IPS-NIHi11 (cell line): ENCODE results near the gene FEM1A.
A peak's percentile ranks its signal among the peaks of the same experiment; 100 is the strongest.
"Not testable (repeated sequence)": the region's sequence is repeated elsewhere in the genome, so short reads cannot be mapped to it uniquely, and the experiment has no call there.

Source experiments
- DNase-seq: peaks from one replicate; pipeline ENCODE4 v3.0.0; 2012; ENCODE audit warnings: mixed read lengths, low spot score

FEM1A gene

DNA sequence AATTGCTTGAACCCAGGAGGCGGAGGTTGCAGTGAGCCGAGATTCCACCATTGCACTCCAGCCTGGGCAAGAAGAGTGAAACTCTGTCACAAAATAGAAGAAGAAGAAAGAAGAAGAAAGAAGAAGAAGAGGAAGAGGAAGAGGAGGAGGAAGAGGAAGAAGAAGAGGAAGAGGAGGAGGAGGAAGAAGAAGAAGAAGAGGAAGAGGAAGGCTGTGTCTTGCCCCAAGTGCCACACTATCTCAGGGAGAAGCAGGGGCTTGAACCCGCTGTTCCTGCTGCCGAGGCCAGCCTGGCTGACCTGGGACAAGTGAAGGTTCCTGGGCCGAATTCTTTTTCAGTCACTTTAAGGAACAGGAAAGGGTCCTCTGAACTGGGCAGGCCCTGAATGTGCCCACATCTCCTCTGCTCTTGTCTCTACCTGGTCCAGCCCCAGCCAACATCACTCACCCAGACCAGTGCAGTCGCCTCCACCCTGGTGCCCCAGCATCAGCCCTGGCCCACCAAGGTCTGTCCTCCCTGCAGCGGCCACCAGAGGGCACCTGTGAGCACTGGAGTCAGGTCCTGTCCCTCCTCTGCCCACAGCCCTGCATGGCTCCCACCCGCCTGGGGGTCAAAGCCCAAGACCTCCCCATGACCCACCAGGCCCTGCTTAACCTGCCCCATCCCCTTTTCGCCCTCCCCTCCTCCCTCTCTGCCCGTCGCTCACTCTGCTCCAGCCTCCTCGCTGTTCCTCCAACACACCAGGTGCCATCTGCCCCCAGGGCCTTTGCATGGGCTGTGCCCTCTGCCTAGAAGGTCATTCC lies 20.0 kb downstream of the FEM1A start:
- DNase-seq, result peak; percentile 81

DNA sequence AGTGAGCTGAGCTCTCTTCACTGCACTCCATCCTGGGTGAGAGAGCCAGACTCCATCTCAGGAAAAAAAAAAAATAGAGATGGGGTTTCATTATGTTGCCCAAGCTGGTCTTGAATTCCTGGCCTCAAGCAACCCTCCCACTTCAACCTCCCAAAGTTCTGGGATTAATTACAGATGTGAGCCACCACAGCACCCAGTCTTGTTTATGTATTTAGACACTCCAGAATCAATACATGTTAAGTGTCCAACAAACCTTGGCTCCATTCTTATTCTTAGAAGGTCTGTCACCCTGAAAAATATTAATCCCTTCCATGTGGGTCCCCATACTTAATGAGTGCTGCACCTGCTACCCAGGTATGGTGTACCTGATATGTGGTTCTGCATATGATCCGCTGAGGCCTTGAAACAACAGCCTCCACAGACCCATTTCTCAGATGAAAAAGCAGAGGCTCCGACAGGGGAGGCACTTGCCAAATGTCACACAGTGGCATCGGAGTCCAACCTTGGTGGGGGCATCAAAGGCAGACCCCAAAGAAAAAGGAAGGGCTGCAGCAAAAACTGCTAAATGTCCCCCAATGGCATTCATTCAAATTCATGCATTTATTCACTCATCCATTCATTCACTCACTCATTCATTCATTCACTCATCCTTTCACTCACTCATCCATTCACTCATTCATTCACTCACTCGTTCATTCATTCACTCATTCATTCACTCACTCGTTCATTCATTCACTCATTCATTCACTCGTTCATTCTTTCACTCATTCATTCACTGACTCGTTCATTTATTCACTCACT lies 23.3 kb downstream of the FEM1A start:
- no peak for DNase-seq

DNA sequence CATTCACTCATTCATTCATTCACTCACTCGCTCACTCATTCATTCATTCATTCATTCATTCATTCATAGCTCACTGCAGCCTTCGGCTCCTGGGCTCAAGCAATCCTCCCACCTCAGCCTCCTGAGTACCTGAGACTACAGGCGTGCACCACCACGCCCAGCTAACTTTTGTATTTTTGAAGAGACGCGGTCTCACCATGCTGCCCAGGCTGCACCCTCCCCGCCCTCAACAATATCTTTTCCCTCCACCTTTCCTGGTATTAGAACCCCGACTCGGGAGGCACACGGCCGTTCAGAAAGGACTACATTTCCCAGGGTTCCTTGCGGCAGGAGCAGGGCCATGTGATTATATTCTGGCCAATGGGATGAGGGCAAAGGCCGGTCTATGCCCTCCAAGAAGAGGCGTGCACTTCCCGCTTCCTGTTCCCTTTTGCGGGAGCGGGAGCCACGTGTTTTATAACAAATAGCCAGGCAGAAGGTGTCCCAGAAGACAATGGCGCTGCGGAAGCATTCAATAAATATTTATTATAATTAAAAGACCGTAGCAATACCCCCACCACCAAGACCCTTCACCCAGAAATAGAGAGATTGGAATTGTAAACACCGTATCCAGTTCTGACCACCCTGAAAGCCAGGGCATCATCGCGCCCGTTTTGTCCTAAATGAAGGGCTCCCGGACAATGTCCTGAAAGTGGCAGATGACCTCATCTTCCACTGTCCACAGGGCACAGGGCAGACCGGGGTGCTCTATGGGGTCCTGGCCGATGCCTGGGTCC lies 24.1 kb downstream of the FEM1A start:
- peak; percentile 98 for DNase-seq

DNA sequence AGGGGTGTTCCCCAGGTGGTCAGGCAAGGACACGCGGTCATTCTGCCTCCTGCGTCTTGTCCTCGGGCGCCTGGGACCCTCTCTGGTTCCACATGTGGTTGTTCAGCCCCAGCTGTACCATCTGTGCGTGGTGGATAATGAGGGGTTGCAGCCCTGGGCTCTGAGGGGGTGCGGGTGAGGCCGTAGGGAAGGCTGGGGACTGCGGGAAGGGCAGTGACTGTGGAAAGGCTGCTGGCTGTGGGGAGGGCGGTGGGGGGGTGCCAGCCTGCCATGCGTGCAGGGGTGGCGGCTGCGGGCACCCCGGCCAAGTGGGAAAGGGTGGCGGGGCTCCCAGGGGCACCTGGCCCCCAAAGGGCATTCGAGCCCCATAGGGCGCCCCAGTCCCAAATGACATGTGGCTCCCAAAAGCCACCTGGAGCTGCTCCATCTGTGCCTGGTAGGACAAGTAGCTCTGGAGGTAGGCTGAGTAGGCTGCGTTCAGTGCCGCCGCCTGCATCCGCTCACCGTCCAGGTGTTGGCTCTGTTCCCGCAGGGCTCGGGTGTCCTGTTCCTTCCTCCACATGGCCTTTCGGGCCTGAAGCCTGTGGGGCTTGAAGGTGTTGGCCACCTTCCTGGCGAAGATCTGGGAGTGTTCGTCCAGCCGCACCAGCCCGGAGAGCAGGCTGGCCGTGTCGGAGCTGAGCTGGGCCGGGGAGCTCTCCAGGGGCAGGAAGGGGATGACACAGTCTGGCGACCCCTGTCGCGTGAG lies 24.8 kb downstream of the FEM1A start:
- no peak for DNase-seq

DNA sequence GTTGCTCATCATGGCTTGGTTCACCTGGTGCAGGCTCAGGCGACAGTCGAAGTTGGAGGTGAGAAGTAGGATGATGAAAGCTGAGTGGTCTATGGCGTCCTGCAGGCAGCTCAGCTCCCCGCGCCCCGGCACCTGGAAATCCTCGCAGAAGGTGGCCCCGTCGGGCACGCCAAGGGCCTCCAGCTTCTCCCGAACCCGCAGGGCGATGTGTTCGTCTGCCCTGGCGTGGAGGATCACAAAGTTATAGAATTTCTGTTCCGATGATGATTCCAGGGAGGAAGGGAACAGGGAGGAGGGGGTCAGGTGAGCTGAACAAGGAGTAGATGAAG lies 25.4 kb downstream of the FEM1A start:
- no peak for DNase-seq

DNA sequence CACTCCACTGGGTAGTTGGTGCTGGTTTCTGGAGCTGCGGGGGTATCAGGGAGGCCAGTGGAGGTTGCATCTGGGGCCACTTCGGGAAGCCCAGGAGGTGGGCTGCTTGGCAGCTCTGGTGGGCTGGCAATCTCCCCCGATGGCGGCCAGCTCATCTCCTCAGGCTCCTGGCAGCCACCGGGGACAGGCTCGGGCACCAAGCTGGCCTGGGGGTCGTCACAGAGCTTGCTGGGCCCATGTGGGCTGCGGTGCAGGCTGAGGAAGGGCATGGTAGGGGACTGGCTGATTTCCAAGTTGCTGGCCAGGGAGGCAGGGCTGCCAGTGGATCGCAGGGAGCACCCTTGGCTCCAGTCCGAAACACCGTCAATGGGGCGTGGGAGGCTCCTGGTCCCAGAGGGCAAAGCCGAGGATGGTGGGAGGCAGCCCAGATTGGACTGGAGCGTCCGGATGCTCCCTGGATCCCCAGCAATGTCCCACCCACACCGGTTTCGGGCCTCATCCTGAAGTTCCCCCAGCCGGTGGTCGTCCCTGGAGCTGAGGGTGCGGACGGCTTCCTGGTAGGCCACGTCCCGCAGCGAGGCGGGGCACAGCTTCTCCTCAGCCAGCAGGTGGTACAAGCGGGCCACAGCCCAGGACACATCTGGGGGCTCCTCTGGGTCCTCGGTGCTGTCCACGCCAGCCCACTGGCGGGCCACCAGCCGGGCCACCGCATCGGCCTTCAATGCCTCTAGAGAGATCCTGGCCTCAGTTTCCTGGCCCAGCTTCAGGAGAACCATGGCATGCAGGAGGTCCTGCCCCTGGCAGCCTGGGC lies 26.1 kb downstream of the FEM1A start:
- no peak for DNase-seq

DNA sequence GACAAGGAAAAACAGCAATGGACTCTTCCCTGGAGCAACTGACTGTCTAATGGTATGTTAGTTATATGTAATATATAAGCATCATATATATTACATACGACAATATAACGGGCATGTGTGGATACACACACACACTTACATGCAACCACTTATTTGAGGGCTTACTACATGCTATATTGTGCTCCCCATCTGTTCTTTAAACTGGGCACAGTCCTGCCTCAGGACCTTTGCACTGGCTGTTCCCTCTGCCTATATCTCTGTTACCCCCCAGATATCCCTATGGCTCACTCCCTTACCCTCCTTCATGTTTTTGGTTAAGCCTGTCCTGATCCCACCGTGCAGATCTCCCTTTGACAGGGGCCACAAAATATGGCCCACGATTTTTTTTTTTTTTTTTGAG lies 29.7 kb downstream of the FEM1A start:
- no peak for DNase-seq

DNA sequence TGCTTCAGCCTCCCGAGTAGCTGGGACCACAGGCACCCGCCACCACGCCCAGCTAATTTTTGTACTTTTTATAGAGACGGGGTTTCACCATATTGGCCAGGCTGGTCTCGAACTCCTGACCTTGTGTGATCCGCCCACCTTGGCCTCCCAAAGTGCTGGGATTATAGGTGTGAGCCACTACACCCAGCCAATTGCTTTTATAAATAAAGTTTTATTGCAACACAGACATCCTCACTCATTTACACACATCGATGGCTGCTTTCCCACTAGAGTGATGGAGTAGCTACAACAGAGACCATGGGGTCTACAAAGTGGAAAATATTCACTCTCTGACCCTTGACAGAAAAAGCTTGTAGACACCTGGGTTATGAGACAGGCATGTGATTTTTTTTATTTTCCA lies 30.8 kb downstream of the FEM1A start:
- DNase-seq, result not testable (repeated sequence)

DNA sequence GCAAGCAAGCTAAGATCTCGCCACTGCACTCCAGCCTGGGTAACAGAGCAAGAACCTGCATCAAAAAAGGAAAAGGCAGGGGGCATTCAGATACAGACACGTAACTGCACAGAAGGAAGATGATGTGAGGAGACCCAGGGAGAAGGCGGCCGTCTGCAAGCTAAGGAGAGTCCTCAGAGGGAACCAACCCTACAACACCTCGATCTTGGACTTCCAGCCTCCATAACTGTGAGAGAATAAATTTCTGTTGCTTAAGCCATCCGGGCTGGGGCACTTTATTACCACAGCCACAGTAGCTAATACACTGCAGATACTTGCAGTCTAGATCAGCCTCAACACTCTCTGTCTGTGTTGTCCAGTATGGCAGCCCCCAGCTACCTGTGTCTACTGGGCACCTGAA lies 32.0 kb downstream of the FEM1A start:
- DNase-seq, result no peak

DNA sequence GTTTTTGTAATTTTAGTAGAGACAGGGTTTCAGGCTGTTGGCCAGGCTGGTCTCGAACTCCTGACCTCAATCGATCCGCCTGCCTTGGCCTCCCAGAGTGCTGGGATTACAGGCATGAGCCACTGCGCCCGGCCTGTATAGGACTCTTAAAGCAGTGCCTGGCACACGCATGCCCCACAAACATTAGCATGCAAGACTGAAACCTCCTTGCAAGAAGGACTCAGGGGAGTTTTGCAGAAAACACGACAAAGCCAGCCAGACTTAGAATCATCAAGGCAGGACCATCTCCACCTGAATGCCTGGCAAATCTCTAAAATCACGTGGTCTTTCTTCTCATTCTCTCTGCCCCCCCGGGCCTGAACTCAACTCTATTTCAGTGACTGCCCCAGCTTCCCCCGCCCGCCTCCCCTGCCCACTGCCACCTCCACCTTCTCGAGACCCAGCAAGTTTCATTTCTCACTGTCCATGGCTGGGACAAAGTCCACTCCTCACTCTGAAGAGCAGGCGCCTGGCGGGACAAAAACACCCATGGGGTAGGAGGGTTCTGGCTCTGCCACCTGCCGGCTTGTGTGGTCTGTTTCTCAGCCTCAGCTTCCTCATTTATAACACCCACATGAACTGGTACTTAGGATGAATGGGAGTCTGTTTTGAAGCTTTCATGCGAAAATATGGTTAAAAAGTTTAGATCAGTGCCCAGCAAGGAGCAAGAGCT lies 37.6 kb downstream of the FEM1A start:
- no peak for DNase-seq

DNA sequence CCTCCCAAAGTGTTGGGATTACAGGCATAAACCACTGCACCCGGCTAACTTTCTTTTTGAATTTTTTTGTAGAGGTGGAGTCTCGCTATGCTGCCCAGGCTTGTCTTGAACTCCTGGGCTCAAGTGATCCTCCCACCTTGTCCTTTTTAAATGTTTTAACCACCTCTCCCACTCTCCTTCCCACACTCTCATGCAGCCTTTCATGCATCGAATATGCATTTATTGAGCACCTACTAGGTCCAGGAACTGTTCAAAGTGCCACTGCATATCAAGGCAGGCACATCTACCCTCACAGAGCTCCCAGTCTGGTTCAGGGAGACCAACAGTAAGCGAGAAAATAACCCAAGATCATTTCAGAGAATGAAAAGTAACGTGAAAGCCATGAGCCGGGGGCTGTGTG lies 38.8 kb downstream of the FEM1A start:
- DNase-seq, result no peak

DNA sequence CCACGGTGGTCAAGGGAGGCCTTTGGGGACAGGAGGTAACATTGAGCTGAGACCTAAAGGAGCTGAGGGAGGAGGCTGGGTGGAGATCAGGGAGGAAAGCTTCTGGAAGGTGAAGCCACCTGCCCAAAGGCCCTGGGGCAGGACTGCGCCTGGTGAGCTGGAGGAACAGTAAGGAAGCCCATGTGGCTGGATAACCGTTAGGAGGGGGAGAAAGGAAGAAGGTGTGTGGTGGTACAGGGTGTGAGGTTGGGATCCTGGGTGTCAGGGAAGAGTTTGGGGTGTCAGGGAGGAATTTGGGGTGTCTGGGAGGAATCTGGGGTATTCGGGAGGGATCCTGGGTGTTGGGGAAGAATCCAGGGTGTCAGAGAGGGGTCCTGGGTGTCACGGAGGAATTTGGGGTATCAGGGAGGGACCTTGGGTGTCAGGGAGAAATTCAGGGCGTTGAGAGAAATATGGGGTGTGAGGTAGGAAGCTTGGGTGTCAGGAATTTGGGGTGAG lies 39.3 kb downstream of the FEM1A start:
- no peak for DNase-seq

DNA sequence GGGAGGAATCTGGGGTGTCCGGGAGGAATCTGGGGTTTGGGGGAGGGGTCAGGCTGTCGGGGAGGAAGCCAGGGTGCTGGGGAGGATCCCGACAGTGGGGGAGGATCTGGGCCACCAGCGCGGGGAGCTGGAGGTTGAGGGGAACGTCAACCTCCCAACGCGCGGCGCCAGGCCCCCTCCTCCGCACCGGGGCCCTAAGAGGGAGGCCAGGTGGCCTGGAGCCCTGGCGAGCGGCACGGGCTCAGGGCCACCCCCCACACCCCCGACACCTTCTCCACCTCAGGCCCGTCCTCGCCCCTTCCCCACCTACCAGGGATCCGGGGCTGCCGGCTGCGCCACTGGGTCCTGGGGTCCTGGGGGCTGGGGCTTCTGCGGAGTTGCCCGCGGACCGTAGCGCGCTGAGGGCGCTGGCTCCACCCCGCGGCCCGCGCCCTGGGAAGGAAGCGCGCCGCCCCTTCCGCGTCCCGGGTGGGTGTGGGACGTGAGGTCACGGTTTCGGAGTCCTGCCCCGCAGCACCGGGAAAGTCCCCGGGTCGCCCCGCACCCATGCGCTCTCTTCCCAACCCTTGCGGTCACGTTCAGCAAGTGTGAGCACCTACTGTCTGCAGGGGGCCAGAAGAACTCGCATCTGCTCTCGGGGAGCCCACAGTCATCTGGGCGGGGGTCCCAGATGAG lies 39.9 kb downstream of the FEM1A start, which contains the start of gene TICAM1:
Gene TICAM1 (minus strand): TSS at position 409 of the 675 bp plus-strand sequence. CDS start 13,335 bp downstream, outside the sequence.
- peak; percentile 71 for DNase-seq

DNA sequence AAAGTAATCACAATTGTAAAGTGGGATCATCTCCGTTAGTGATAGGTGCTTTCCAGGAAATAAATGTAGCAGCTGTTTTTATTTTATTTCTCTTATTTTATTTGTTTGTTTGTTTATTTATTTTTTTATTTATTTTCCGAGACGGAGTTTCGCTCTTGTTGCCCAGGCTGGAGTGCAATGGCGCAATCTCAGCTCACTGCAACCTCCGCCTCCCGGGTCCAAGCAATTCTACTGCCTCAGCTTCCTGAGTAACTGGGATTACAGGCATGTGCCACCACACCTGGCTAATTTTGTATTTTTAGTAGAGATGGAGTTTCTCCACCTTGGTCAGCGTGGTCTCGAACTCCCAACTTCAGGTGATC lies 40.4 kb downstream of the FEM1A start:
- not testable (repeated sequence) for DNase-seq

DNA sequence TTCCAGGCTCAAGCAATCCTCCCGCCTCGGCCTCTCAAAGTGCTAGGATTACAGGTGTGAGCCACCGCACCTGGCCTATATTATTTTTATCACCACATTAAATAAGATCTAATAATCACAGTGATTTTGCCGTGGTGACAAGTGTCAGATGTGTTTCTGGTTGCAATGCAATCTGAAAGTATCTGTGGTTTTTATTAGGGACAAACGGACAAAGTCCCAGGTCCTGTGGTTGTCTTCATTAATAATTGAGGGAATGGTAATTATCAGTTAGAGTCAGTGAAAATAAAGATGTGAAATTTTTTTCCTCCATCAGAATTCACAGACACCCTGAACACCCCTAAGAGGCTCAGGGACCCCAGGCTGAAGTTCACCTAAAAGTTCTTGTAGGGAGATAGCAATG lies 41.2 kb downstream of the FEM1A start:
- DNase-seq, result no peak

DNA sequence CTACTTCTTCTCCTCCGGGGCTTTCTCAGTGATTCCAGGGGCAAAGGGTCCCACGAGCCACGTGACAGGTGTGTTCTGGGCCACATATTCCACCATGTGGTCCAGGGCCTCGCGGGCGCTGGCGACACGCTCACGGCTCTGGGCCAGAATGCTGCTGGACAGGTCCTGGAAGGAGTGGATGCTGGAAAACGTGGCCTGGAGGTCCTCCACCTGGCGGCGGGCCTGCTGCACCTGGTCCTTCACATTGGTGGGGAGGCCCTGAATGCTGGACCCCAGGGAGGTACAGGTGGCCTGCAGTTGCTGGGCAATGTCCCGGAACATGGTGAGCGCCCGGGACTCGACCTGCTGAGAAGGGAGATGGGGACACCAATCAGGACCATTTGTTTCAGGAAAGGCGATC lies 47.7 kb downstream of the FEM1A start:
- DNase-seq, result no peak

DNA sequence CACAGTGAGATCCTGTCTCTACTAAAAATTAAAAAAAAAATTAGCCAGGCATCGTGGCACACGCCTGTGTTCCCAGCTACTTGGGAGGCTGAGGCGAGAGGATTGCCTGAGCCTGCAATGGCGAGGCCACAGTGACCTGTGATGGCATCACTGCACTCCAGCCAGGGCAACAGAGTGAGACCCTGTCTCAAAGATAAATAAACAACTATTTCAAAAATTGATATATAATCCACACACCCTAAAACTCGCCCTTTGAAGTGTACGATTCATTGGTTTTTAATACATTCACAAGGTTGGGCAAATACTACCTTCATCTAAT lies 52.1 kb downstream of the FEM1A start:
- DNase-seq, result no peak

DNA sequence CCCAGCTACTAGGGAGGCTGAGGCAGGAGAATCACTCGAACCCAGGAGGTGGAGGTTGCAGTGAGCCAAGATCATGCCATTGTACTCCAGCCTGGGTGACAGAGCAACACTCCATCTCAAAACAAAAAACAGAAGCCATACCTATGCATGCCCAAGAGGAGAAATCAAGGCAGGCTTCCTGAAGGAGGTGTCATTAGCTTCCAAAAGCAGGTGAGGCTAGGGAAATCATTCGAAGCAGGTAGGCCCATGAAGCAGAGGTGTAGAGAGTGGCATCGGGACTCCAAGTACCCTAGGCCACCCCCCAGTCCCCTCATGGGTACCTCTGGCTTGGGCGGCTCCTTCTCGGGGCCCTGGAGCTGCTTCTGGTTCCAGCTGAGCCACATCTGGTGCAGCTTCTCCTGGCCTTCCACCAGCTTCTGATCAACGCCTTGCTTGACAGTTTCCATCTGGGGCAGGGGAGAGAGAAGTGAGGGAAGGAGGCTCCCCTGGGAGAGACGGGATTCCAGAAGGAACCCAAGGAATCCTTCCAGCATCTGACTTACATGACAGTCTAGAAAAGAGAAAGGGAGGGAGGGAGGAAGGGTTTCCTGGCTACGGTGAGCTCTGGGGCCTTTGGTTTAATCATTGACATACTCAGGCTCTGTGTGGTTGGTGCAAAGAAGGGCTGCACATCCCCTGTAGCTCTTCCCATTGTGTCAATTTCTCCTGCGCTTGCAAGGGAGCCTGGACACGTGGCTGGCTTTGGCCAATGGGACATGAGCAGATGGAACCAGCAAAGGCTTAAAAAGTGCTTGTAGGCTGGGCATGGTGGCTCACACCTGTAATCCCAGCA lies 53.0 kb downstream of the FEM1A start:
- DNase-seq, result no peak

DNA sequence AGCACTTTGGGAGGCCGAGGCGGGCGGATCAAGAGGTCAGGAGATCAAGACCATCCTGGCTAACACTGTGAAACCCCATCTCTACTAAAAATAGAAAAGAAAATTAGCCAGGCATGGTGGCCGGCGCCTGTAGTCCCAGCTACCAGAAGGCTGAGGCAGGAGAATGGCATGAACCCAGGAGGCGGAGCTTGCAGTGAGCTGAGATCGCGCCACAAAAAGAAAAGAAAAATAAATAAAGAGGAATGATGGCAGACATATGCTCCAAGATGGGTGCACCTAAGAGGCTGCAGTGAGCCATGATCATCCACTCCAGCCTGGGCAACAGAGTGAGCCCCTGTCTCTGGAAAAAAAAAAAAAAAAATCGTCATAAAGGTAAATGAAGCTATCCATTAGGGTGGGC lies 54.4 kb downstream of the FEM1A start:
- DNase-seq, result not testable (repeated sequence)
